ENCODE measurements around the gene SEC16A.

The SEC16A gene

DNA sequence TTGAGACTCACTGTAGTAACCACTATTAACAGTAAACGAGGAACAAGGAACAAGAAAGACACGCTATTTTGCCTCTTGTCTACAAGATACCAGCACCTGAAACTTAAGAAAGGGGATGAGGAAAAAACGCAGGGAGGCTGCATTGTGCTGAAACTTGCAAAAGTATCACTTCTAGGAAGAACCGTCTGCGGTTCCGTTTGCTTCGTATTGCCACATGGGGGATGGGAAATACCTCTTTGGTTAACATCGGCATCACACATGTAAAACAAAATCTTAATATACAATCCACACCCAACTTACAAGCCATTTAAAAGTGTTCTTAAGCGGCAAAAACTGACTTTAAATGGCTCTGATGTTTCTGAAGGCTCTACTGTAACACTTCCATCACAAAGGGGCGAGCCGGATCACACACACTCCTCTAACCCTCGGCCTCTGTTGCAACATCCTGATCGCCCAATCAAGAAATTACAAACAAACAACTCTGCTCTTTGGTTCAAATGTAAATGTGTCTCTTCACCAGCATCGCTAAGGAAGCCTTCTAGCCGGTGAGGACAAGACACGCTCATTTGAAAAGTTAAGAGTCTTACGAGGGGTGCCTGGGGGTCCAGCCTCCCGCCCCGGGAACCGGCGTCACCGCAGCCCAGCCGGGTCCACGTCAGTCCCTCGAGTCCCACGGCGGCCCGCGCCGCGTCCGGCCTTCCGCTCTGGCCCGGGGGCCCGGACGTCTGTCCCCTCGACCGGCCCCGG lies 621 bp downstream of the SEC16A start:
- TF ChIP-seq POLR2AphosphoS5 (IDR thresholded peaks at IDR 0.05; ENCODE audit: low read depth, low read length) (0 out of 2 replicates have a peak, but pooled peaks have one; percentile 3), FOXP2 (optimal IDR thresholded peaks at IDR 0.05; ENCODE audit: borderline replicate concordance, extremely low read depth, extremely low read length, insufficient read depth) (no peak), SIN3A (IDR thresholded peaks at IDR 0.05; ENCODE audit: borderline replicate concordance, insufficient read depth, low read length) (no peak), TAF1 (IDR thresholded peaks at IDR 0.05; ENCODE audit: borderline replicate concordance, insufficient read depth, low read length) (no peak)

DNA sequence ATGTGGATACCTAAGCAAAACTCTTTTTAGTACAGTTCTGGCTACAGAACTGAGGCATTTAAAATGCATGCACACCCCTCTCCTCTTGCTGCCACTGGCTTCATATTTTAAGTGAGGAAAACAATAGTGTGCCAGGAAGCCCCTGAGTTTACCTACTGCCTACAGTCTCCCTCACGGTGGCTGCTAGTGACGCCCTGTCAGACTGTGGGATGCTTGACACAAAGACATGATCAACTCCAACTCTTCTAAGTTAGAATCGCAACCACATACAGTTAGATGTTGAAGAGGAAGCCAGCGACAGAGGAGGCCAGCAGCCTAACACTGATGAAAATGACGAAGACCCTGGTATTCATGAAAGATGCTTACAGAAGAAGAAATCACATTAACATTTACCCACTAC lies 1.3 kb downstream of the SEC16A start:
- TF ChIP-seq SIN3A (IDR thresholded peaks at IDR 0.05; ENCODE audit: borderline replicate concordance, insufficient read depth, low read length) (no peak), FOXP2 (optimal IDR thresholded peaks at IDR 0.05; ENCODE audit: borderline replicate concordance, extremely low read depth, extremely low read length, insufficient read depth) (no peak), TAF1 (IDR thresholded peaks at IDR 0.05; ENCODE audit: borderline replicate concordance, insufficient read depth, low read length) (no peak), POLR2AphosphoS5 (IDR thresholded peaks at IDR 0.05; ENCODE audit: low read depth, low read length) (no peak)
- TF ChIP-seq, protein P1, sequence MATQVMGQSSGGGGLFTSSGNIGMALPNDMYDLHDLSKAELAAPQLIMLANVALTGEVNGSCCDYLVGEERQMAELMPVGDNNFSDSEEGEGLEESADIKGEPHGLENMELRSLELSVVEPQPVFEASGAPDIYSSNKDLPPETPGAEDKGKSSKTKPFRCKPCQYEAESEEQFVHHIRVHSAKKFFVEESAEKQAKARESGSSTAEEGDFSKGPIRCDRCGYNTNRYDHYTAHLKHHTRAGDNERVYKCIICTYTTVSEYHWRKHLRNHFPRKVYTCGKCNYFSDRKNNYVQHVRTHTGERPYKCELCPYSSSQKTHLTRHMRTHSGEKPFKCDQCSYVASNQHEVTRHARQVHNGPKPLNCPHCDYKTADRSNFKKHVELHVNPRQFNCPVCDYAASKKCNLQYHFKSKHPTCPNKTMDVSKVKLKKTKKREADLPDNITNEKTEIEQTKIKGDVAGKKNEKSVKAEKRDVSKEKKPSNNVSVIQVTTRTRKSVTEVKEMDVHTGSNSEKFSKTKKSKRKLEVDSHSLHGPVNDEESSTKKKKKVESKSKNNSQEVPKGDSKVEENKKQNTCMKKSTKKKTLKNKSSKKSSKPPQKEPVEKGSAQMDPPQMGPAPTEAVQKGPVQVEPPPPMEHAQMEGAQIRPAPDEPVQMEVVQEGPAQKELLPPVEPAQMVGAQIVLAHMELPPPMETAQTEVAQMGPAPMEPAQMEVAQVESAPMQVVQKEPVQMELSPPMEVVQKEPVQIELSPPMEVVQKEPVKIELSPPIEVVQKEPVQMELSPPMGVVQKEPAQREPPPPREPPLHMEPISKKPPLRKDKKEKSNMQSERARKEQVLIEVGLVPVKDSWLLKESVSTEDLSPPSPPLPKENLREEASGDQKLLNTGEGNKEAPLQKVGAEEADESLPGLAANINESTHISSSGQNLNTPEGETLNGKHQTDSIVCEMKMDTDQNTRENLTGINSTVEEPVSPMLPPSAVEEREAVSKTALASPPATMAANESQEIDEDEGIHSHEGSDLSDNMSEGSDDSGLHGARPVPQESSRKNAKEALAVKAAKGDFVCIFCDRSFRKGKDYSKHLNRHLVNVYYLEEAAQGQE (IDR thresholded peaks at IDR 0.05; ENCODE audit: insufficient read depth in 1 of 2, low read depth in 2 of 2, low read length in 2 of 2) = no peak

DNA sequence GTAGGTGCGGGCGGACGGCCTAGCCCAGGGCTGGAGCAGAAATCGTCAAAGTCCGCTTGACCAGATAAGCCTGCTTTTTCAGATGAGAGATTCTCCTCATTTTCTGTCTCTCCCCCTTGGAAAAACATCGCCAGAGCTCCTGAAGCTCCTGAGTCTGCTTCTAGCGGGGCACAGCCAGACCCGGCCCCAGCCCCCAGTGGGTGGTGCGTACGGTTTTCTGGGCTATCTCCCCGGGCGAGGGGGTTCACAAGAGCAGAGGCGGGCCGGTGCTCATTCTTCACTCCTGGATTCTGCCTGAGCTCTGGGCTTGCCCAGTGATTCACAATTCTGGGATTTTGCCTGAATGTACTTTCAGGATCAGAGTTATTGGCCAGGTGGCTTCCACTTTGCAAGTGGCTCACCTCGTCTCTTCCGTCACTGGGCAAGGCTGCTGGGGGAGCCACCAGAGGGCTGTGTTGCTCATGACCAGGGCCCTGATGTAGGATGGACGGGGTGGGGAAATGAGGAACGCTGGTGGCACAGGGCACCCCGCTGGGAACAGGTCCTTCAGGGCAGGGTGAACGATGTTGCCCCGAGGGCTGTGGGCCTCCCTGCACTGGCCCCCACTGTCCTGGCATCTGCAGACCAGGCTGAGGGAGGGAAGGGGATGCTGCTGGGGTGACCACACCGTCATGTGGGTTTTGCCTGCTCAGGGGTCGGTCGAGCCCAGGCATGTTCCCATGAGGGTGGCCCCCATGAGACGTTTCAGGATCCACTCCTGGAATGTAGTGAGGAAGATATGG lies 6.3 kb downstream of the SEC16A start:
- TF ChIP-seq SIN3A (IDR thresholded peaks at IDR 0.05; ENCODE audit: borderline replicate concordance, insufficient read depth, low read length) (no peak), TAF1 (IDR thresholded peaks at IDR 0.05; ENCODE audit: borderline replicate concordance, insufficient read depth, low read length) (no peak), POLR2AphosphoS5 (IDR thresholded peaks at IDR 0.05; ENCODE audit: low read depth, low read length) (no peak), FOXP2 (optimal IDR thresholded peaks at IDR 0.05; ENCODE audit: borderline replicate concordance, extremely low read depth, extremely low read length, insufficient read depth) (no peak)
- TF ChIP-seq, protein P1 (IDR thresholded peaks at IDR 0.05; ENCODE audit: insufficient read depth in 1 of 2, low read depth in 2 of 2, low read length in 2 of 2) = no peak

DNA sequence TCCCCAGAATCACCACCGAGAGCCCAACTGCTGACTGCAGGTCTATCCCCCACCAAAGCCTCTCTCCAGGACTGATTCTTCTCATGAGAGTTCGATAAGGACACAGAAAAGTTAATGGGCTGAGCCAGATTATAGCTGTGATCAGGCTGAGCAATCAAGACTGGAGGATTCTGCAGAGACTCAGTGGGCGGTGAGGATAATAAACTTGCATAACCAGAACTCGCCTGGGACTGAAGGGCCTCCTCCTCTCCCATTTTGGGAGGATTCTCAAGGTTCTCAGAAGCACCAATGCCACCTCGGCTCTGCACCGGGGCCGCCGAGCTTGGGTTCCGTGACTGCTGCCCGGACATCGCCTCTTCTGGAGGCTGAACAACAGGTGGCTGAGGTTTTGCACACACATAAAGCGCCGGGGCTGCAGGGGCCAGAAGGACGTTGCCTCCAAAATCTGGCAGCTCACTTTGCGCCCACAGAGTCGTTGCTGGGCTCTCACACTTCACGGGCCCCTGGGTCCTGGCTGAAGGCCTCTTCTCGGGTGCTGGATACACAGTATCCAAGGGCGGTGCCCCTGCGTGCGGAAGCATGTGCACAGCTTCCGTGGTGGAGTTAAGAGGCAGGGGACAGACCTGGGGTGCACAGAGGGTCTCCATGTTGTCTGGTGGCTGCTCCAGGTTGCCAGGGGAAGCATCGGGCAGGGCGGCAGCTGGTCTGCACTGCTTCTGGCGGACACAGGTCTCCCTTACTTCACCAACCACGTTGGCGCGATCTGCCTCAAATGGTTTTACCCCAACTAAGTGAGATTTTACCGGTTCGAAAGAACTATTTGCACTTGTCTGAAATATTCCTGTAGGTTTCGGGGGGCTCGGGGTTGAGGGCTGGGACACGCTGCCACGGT lies 7.6 kb downstream of the SEC16A start:
- TF ChIP-seq SIN3A (IDR thresholded peaks at IDR 0.05; ENCODE audit: borderline replicate concordance, insufficient read depth, low read length) (no peak), POLR2AphosphoS5 (IDR thresholded peaks at IDR 0.05; ENCODE audit: low read depth, low read length) (no peak), FOXP2 (optimal IDR thresholded peaks at IDR 0.05; ENCODE audit: borderline replicate concordance, extremely low read depth, extremely low read length, insufficient read depth) (no peak), TAF1 (IDR thresholded peaks at IDR 0.05; ENCODE audit: borderline replicate concordance, insufficient read depth, low read length) (no peak)
- TF ChIP-seq, protein P1 (IDR thresholded peaks at IDR 0.05; ENCODE audit: insufficient read depth in 1 of 2, low read depth in 2 of 2, low read length in 2 of 2) = no peak

All from PFSK-1 (cell line).